ENCODE measurements around the gene PRAMEF13. TPM values are rescaled to one million over a fixed set of nuclear protein-coding genes. Genes with fewer than 3 reads are reported as not detected.
A peak's percentile ranks its signal among the peaks of the same experiment; 100 is the strongest.
"Not testable (repeated sequence)": the region's sequence is repeated elsewhere in the genome, so short reads cannot be mapped to it uniquely, and the experiment has no call there.

Gene PRAMEF13
- total RNA-seq, 4 donors from 2014 or later: not detected

DNA sequence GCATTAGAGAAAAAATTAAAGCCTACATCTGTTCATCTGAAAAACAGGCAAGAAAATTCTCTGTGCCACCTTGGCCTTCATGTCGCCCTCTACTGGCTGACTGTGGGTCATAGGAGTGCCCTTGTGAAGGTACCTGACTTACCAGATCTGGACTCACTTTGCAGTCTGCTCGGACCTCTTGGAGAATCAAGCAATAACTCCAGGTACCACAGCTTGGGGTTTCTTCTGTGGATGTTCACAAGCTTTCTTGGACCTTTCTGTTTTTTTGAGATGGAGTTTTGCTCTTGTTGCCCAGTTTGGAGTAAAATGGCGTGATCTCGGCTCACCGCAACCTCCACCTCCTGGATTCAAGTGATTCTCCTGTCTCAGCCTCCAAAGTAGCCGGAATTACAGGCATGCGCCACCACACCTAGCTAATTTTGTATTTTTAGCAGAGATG is 27.2 kb upstream of the PRAMEF13 start:
- Histone ChIP-seq H3K27me3 (no peaks in the 10 kb centered on the region), H3K4me3 (no peak overlapping the region), H3K27ac (no peak overlapping the region), H3K4me1 (no peaks in the 10 kb centered on the region), H3K36me3 (no peaks in the 10 kb centered on the region), H3K9me3 (no peaks in the 10 kb centered on the region)
- TF ChIP-seq, protein P1, sequence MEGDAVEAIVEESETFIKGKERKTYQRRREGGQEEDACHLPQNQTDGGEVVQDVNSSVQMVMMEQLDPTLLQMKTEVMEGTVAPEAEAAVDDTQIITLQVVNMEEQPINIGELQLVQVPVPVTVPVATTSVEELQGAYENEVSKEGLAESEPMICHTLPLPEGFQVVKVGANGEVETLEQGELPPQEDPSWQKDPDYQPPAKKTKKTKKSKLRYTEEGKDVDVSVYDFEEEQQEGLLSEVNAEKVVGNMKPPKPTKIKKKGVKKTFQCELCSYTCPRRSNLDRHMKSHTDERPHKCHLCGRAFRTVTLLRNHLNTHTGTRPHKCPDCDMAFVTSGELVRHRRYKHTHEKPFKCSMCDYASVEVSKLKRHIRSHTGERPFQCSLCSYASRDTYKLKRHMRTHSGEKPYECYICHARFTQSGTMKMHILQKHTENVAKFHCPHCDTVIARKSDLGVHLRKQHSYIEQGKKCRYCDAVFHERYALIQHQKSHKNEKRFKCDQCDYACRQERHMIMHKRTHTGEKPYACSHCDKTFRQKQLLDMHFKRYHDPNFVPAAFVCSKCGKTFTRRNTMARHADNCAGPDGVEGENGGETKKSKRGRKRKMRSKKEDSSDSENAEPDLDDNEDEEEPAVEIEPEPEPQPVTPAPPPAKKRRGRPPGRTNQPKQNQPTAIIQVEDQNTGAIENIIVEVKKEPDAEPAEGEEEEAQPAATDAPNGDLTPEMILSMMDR (IDR thresholded peaks at IDR 0.05): peak in 2 of 6 experiments; percentile 14 to 37
- TF ChIP-seq POLR2A (IDR thresholded peaks at IDR 0.05): no peak
- DNase-seq: peak in 1 of 3 donors; percentile 71

DNA sequence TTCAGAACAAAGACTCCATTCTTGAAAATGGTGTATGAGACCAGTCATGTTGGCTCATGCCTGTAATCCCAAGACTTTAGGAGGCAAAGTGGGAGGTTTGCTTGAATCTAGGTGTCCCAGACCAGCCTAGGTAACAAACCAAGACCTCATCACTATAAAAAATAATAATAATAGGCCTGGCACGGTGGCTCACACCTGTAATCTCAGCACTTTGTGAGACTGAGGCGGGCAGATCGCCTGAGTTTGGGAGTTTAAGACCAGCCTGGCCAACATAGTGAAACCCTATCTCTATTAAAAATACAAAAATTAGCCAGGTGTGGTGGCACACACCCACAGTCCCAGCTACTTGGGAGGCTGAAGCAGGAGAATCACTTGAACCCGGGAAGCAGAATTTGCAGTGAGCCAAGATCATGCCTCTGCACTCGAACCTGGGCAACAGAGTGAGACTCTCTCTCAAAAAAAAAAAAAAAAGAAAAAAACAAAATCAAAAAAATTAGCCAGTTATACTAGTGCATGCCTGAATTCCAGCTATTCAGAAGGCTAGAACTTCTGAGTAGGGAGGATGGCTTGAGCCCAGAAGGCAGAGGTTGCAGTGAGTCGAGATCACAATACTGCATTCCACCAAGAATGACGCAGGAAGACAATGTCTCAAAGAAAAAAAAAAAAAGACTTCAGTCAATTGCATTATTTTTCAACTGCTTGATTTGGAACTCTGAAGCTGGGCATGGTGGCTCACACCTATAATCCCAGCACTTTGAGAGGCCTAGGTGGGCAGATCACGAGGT is 26.3 kb upstream of the PRAMEF13 start:
- not testable (repeated sequence) for H3K27me3 ChIP-seq, H3K9me3 ChIP-seq, DNase-seq, H3K4me3 ChIP-seq, H3K27ac ChIP-seq, H3K4me1 ChIP-seq, H3K36me3 ChIP-seq

DNA sequence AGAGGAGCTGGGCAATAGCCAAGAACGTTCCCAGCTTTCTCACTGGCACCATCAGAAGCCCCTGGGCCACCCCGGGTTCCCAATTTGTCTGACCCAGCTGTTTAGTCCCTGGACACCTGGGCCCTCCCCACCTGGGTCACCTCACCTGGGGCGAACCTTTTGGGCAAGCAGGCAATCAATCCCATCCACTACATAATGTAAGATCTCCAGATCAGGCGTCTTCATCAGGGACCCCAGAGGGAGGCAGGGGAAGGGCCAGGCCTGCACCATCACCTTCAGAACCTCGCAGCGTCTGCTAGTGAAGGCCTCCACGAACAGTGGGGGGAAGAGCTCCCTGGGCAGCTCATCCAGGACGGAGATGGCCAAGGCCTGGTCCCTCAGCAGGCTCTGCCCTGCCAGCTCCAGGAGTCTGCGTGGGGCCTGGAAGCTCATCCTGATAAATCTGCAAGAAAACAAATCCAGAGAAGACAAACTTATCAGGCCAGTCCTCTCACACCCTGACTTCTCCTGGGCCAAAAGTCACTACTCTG is 24.5 kb upstream of the PRAMEF13 start, which contains the start of gene PRAMEF18:
TSS of gene PRAMEF18 (minus strand) at position 480 of the 530 bp plus-strand sequence. CDS start at position 432, 48 bp downstream.
- not testable (repeated sequence) for H3K27ac ChIP-seq, H3K27me3 ChIP-seq, H3K4me1 ChIP-seq, H3K4me3 ChIP-seq, H3K9me3 ChIP-seq, DNase-seq, H3K36me3 ChIP-seq

DNA sequence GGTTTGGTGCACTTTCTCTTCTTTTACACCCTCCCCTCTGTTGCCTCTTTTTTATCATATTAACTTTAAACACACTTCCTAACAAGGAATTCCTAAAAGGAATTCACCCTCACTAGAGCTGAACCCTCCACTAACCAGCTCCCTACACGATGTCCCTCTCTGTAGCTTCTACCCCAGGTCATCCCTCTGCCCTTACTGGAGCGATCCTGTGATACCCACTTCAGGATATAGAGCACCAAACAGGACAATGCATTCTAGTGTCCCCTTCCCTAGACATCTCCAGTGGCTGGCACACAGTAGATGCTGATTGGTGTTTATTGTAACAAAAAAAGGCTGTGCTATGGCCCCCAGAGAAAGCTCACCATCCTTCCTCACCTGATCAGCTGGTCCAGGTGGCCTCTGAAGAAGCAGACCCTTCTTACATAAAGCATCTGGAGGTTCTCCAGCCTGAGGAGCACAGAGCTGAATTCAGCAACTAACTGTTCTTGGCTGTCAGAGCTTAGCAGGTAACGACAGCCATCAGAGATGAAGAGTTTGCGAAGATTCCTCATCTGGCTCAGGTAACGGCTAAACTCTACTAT is 23.4 kb upstream of the PRAMEF13 start:
- TF ChIP-seq POLR2A (IDR thresholded peaks at IDR 0.05): no peak
- TF ChIP-seq, protein P1 (IDR thresholded peaks at IDR 0.05): no peak
- Histone ChIP-seq H3K4me3 (no peak overlapping the region), H3K36me3 (no peaks in the 10 kb centered on the region), H3K27ac (no peak overlapping the region), H3K9me3 (no peaks in the 10 kb centered on the region), H3K27me3 (no peaks in the 10 kb centered on the region), H3K4me1 (no peaks in the 10 kb centered on the region)
- peak in 1 of 3 donors; percentile 8 for DNase-seq

DNA sequence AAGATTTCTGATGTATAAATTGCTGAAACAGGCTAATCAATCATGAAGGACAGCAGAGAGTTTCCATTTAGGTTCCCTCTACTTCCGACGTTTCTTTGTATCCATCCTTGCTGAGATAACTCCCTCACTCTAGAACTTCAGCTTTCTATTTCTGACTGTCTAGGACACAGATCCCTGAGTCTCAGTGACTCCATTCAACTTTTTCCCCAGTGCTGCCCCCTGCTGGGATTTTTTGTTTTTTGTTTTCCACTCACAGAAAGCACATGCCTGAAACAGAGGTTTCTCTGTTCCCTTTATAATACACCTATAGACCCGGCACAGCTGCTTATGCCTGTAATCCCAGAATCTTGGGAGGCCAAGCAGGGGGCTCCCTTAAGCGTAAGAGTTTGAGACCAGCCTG is 21.6 kb upstream of the PRAMEF13 start:
- H3K4me3 ChIP-seq, H3K27me3 ChIP-seq, DNase-seq, H3K9me3 ChIP-seq, H3K36me3 ChIP-seq, H3K4me1 ChIP-seq, H3K27ac ChIP-seq: not testable (repeated sequence)

DNA sequence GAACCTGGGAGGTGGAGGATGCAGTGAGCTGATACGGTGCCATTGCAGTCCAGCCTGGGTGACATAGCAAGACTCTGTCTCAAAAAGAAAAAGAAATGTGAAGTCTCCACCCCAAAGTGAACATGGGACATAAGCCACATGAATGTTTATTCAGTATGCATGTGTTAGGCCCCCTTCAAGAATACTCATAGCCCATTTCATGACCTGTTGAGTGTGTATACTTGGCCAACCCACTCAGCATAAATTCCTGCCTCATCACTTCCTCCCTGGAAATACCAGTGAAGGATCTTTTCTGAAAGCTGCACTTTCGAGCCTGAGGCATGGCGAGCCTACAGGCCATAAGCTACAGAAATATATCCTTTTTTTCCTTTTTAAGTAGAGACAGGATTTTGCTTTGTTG is 18.0 kb upstream of the PRAMEF13 start:
- not testable (repeated sequence) for H3K4me3 ChIP-seq, H3K4me1 ChIP-seq, DNase-seq, H3K27me3 ChIP-seq, H3K36me3 ChIP-seq, H3K9me3 ChIP-seq, H3K27ac ChIP-seq

DNA sequence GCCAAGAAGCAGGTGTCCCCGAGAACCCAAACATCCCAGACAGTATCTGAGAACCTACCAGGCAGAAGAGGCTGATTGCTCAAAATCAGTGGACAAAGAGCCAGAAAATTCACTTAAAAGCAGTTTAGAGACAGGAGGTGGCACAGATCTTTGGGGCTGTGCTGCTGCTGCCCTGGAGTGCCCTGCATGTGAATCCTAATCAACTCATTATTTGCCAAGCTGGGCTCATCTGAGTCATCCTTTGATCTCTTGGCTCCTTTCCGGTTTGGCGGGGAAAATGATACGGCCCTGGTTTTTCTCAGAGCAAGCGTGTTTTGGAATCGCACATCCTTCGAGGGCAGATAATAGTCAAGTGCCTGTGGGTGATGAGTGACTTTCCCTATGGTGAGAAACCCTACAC is 15.4 kb upstream of the PRAMEF13 start:
- H3K4me3 ChIP-seq, H3K27me3 ChIP-seq, H3K4me1 ChIP-seq, H3K27ac ChIP-seq, DNase-seq, H3K9me3 ChIP-seq, H3K36me3 ChIP-seq: not testable (repeated sequence)

DNA sequence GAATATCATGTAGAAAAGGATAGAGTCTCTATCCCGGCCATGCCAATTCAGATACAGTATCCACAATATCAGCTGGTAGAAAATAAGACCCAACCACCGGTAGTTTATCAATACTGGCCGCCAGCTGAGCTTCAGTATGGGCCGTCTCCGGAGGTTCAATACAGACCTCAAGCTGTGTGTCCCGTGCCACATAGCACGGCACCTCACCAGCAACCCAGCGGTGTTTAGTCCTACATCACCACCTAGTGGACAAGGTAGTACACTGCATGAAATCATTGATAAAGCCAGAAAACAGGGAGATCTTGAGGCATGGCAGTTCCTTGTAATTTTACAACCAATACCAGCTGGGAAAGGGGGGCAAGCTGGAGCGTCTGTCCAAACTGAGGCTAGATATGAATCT is 7.5 kb upstream of the PRAMEF13 start:
- DNase-seq, H3K27me3 ChIP-seq, H3K9me3 ChIP-seq, H3K36me3 ChIP-seq, H3K4me1 ChIP-seq, H3K4me3 ChIP-seq, H3K27ac ChIP-seq: not testable (repeated sequence)

DNA sequence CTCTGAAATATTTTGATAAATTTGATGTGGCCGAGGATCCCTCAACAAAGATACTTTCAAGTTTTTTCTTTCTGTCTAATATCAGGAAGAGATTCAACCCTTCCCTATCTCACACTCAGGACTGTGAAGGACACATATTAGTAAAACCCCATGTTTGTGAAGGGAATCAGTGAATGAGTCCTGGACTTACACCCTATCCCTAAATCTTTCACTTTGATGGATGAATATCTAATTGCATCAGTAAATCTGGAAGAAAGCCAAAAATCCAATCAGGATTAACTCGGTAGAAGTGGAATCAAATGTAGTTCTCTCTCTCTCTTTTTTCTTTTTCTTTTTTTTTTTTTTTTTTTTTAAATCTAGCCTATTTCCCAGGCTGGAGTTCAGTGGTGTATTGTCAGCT is 29.7 kb downstream of the PRAMEF13 start, which contains the start of gene PRAMEF9:
TSS of gene PRAMEF9 (plus strand) at position 301 of the 400 bp plus-strand sequence. CDS start 3,433 bp downstream, outside the sequence.
- H3K36me3 ChIP-seq, H3K4me3 ChIP-seq, H3K27me3 ChIP-seq, H3K4me1 ChIP-seq, H3K27ac ChIP-seq, H3K9me3 ChIP-seq, DNase-seq: not testable (repeated sequence)

DNA sequence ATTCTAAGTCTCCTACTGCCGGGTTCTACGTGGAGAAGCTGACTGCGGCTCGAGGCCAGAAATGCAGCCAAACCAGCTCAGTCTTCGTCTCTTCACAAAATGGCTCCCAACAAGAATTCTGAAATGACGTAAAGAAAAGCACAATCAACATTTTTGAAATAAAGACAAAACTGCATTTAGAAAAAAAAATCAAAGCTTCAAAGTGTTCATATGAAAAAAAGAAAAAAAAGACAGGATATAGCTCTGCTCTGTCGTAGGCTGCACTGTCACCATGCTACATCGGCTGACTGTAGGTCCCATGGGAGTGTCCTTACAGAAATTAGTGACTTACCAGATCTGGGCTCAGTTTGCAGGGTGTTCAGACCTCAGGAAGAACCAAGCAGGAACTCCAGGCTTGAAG is 35.7 kb downstream of the PRAMEF13 start, which contains the start of gene HNRNPCL4:
TSS of gene HNRNPCL4 (minus strand) at position 101 of the 400 bp plus-strand sequence. CDS start 164 bp downstream, outside the sequence.
- not testable (repeated sequence) for H3K4me3 ChIP-seq, H3K9me3 ChIP-seq, H3K27ac ChIP-seq, H3K27me3 ChIP-seq, H3K36me3 ChIP-seq, H3K4me1 ChIP-seq, DNase-seq

DNA sequence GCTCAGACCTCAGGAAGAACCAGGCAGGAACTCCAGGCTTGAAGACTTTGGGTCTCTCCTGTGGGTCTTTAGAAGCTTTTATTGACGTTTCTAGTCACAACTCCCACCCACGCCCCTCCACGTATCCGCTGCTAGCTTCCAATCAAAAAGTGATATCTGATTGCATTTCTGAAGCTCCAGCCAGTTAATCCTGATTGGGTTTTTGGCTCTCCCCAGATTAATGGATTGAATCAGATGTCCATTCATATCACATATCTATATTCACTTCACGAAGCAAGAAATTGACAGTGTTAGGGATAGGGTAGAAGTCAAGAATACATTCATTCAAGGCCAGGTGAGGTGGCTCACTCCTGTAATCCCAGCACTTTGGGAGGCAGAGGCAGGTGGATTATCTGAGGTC is 45.3 kb downstream of the PRAMEF13 start, which contains the start of gene PRAMEF26:
TSS of gene PRAMEF26 (minus strand) at position 101 of the 400 bp plus-strand sequence. CDS start 2,914 bp downstream, outside the sequence.
- not testable (repeated sequence) for H3K4me3 ChIP-seq, H3K4me1 ChIP-seq, DNase-seq, H3K27ac ChIP-seq, H3K36me3 ChIP-seq, H3K9me3 ChIP-seq, H3K27me3 ChIP-seq

Measured in Peyer's patch (tissue), 4 donors.